NK-92 (cell line): ENCODE results near the gene RNF133.

ENCODE experiments used
- DNase-seq: peaks from one replicate; lab custom pipeline; 2025; ENCODE audit not compliant: unreplicated experiment; lab: John Stamatoyannopoulos, UW

The RNF133 gene, protein sequence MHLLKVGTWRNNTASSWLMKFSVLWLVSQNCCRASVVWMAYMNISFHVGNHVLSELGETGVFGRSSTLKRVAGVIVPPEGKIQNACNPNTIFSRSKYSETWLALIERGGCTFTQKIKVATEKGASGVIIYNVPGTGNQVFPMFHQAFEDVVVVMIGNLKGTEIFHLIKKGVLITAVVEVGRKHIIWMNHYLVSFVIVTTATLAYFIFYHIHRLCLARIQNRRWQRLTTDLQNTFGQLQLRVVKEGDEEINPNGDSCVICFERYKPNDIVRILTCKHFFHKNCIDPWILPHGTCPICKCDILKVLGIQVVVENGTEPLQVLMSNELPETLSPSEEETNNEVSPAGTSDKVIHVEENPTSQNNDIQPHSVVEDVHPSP

DNA sequence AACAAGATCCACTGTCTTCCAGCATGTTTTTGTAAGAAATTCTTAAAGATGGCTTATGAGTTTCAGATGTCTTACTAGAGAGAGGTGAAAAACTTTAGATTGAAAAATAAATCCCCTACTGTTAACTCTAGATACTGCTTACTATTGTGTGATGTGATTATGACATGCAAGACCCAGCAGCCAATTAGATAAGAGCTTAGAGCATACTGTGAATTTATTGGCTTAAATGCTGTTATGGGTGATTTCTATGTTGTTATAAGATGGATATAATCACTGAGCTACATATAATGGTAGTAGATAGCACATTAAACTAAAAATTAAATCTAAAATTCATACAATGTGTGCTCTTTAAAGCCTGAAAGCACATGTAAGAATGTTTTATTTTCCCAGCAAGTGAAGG, at the start of gene RNF133:
Gene RNF133, minus strand, starts transcription at position 101 of the 400 bp plus-strand sequence. CDS start 199 bp downstream, outside the sequence.
- no peak for DNase-seq

- DNase-seq: no peak
Observed at GRCh38 chr7:122748195-122748594, 49.3 kb upstream of the RNF133 start.

DNA sequence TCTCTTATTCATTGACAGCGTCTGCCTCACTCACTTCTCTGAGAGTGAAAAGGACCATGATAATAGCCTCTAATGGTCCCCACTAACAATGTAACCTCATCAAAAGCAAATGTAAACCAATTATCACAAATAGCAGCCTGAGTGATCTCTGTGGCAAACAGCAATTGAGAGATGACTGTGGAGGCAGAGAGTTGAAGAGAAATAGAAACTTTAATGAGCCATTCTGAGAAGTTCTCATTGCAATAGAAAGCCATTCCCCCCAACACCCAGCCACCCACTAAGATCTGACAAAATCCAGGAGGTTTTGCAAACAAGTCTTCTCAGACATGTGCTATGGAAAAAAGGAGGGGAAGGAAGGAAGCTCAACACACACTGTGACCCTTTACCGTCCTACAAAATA, 48.0 kb upstream of the RNF133 start:
- no peak for DNase-seq

- DNase-seq: no peak
Observed at GRCh38 chr7:122743211-122743610, 44.3 kb upstream of the RNF133 start.

DNA sequence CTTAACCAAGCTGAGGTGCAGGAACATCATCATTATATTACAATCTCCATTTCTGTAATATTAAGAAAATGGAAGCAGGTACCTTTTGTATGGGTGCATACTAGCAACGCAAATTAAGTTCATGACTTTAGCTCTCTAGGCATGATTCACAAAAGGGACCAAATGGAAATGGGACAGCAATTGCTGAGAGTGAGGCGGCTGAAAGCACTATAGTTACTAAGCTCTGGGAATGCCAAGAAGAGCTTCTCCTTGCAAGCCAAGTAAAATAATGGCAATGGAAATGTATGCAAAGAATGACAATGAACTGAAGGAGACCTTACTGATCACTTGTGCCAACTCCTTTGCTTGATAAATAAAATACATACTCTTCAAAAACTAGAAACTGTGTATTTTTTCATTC, 40.0 kb upstream of the RNF133 start:
- no peak for DNase-seq

- no peak for DNase-seq
Observed at GRCh38 chr7:122736183-122736582, 37.3 kb upstream of the RNF133 start.

DNA sequence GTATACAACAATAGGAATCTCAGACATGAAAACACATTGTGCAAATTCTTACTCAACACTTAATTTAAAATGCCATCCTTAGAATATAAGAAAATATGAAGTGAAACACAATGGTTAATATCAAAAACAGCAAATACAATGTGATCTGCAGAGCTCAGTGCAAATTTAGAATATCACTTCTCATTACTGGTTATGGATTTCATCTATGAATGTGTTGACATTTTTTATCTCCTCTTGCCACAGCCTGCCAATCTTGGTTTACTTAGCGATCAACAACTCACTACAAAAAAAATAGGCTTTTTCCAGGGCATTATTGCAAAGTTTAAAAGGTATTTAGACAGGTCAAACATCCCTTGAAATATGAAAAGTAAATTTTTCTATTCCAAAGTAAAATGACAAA, 28.8 kb upstream of the RNF133 start:
- no peak for DNase-seq

DNA sequence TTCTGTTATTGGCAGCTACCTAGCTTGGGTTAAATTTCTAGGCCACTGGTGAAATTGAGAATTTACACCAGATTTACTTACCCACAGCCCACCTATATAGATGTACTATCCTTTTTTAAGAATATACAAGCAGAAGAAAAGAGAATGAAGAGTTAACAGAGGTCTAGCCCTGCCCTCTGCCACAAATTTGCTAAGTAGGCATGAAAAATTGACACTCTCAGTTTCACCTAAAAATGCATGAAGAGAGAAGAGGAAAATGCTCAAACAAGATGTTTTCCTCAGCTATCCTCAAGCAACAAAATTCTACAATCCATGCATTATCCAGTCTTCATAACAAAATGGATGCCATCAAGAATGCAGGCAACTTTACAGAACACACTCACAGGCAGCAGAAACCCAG, 28.4 kb upstream of the RNF133 start:
- DNase-seq: no peak

GRCh38 chr7:122726881-122727280, 28.0 kb upstream of the RNF133 start:
- no peak for DNase-seq

DNA sequence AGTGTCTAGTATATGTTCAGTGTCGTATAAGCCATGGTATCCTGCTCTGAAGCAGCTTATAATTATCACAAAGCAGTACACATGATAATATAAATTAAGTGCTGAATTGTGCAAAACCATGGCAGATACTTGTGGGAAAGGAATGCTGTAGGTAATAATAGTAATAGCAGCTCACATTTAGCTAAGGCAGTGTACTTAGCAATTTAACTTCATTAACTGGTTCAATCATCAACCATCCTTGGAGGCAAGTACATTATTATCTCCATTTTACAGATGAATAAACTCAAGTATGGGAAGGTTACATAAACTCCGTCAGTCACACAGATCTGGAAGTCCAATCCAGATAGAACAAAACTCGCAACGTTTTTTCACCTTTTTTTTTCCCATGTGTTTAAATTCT, 25.4 kb upstream of the RNF133 start:
- no peak for DNase-seq

GRCh38 chr7:122719010-122719578, 20.2 kb upstream of the RNF133 start:
- DNase-seq: no peak

DNA sequence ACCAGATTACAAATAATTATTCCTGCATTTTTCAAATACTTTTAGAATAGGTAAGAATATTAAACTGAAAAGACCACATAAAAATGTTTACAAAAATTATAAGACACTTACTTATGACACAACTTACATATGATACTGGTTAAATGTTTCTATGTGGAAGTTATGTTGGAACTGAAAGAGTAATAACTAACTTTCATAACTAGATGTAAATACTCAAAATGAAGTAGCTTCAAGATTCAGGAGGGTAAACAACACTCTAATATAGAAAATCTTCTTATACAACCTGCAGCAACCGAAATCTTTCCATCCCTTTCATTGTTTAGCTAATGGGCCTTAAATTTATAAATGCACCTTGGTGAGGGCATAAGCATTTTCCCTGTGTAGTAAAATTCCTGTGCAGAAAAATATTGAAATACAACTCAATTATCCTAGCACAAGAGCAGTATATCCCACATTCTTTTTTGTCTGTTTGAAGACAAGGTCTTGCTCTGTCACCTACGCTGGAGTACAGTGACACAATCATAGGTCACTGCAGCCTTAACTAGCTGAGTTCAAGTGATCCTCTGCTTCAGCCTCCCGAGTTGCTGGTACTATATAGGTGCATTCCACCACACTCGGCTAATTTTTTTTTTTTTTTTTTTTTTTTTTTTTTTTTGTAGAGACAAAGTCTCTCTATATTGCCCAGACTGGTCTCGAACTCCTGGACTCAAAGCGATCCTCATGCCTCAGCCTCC, 18.6 kb upstream of the RNF133 start:
- no peak for DNase-seq

- no peak for DNase-seq
Observed at GRCh38 chr7:122715183-122715582, 16.3 kb upstream of the RNF133 start.

DNA sequence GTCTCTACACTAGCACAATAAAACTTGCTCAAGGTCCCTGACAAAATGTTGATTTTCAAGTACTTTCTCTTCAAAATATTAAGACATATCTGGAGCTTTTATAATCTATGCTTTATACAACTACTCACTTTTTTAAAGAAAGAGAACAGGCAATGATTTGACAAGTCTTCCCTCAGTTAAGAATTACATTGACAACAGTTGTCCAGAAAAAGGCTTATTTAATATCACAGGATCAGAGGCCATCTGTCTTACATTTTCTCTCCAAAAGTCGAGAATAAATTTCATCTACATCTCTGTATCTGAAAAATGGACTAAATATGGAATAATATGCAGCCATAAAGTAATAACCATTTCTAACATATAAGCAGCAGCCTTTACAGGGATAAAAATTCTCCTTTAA, 12.0 kb upstream of the RNF133 start:
- DNase-seq: no peak

GRCh38 chr7:122709930-122710646, 11.2 kb upstream of the RNF133 start:
- DNase-seq: no peak

DNA sequence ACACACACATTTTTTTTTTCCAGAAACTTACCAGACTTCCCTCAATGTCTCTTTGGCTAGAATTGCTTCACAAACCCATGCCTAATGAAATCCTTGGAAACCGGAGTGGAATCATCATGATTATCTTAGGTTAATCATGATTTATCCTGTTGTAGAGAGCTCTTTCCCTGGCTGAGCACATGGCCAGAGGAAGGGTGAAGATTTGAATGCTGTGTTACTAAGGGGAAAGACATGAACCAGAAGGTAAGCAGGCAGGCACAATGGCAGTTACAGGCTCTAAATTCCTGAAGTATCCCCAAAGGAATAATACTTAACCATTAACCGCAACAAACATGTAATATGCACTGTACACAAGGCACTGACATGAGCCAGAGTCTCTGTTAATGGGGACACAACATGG, 7.9 kb upstream of the RNF133 start:
- DNase-seq: no peak

DNA sequence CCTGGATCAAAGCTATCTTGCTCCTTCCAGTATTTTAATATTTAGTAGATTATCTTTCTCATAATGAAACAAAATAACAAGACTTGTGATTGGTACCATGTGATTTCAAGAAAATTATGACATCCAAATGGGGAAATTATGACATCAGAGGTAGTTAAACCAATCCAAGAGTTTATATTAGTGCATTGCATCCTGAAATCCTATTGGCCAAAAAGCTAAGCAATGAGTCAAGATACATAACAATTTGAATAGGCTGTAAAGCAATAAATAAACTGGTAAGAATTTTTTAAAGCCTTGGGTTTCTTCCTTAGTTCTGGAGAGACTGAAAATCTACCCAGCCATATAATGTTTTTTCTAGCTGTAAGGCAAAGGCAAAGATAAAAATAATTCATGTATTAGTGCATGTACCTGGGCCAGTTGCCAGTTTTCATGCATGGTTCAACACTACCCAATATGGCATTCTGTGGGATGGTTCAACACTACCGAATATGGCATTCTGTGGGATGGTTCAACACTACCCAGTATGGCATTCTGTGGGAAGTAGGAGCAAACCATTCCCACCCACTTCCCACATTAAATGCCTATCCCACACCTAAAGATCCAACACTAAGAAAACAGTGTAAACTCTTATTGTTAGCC, 4.1 kb upstream of the RNF133 start, which contains the start of gene RNF148:
Gene RNF148, minus strand, starts transcription at position 51 of the 639 bp plus-strand sequence. CDS start 172 bp downstream, outside the sequence.
- no peak for DNase-seq

GRCh38 chr7:122695816-122696215, 3.1 kb downstream of the RNF133 start:
- no peak for DNase-seq

DNA sequence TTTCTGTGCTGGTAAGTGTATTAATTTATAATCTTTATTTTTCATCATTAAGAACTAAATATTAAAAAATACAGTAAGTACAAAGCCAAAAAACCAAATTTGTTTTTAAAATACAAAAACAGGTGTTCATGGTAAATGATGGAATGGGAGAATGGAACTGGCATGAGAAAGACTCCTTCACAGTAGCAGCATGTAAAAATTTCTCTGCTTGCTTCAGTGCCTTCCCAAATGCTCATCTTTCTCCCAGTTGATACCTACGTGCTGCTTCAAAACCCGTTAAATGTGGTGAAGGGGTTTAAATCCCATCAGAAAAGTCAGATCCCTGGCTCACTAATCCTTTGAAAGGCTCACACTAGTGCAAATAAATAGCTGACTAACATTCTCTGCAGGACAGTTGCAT, 4.2 kb downstream of the RNF133 start:
- DNase-seq: no peak

DNA sequence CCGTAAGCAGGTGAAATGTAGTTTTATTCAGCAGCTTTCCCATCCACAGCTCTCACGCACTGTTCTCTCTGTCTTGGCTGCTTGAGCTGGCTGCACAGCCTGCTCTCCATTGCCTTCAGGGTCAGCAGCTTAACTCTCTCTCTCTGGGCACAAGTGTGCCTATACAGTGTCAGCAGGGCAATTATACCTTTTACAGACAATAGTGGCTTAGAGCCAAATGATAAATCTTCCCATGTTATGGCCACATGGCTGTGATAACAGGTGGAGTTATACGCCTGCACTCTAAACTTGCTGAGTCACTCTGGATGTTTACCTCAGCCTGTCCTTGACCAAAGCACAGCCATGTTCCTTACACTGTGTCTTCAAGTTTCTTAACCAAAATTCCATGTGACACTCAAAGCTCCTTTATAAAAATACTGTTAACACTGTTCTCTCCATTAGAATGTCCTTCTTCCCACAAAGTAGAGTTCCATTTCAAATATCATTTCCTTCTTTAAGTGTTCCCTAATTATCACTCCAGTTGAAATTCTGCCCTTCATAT, 6.1 kb downstream of the RNF133 start:
- DNase-seq: no peak
